ENCODE data around the gene NAT9. TPM values are rescaled to one million over a fixed set of nuclear protein-coding genes. Genes with fewer than 3 reads are reported as not detected.

Gene NAT9
- polyA plus RNA-seq, 6 donors from 2014 or later, result 9.6 to 29.0 (median 15.6) TPM

- no peak overlapping the region for H3K4me3 Mint-ChIP-seq
- peaks cover 0 to 21% of the 10 kb centered on the region in 2 donors for H3K36me3 Mint-ChIP-seq
- no peaks in the 10 kb centered on the region for H3K27me3 Mint-ChIP-seq
- DNase-seq (no peak), ATAC-seq (ENCODE audit: low read depth in 2 of 2) (no peak)
- H3K27ac Mint-ChIP-seq, result peak overlapping the region in 1 of 6 donors; percentile 89
- H3K9me3 Mint-ChIP-seq, result no peaks in the 10 kb centered on the region
- H3K4me1 Mint-ChIP-seq, result peaks cover 16 to 17% (median 16%) of the 10 kb centered on the region in 3 donors
Measured at GRCh38 chr17:74769856-74770497, 6.2 kb downstream of the NAT9 start.

- Mint-ChIP-seq H3K4me1 (peaks cover 16 to 17% (median 16%) of the 10 kb centered on the region in 3 donors), H3K27me3 (no peaks in the 10 kb centered on the region), H3K9me3 (no peaks in the 10 kb centered on the region), H3K36me3 (peaks cover 0 to 21% of the 10 kb centered on the region in 2 donors), H3K27ac (peak overlapping the region in 1 of 6 donors; percentile 82), H3K4me3 (no peak overlapping the region)
- ATAC-seq (ENCODE audit: low read depth in 2 of 2) (no peak), DNase-seq (no peak)
Measured at GRCh38 chr17:74769266-74769855, 6.8 kb downstream of the NAT9 start.

GRCh38 chr17:74768763-74769114 is 7.4 kb downstream of the NAT9 start:
- DNase-seq (no peak), ATAC-seq (ENCODE audit: low read depth in 2 of 2) (no peak)
- Mint-ChIP-seq H3K4me1 (peaks cover 15 to 17% (median 16%) of the 10 kb centered on the region in 3 donors), H3K36me3 (peaks cover 0 to 21% of the 10 kb centered on the region in 2 donors), H3K4me3 (no peak overlapping the region), H3K27ac (peak overlapping the region in 2 of 6 donors; percentile 57 to 75), H3K27me3 (no peaks in the 10 kb centered on the region), H3K9me3 (no peaks in the 10 kb centered on the region)

- DNase-seq, result no peak
- H3K9me3 Mint-ChIP-seq, result no peaks in the 10 kb centered on the region
- H3K36me3 Mint-ChIP-seq, result peaks cover 0 to 21% of the 10 kb centered on the region in 2 donors
- no peaks in the 10 kb centered on the region for H3K27me3 Mint-ChIP-seq
- peak overlapping the region in 4 of 6 donors; percentile 37 to 75 (median 50) for H3K27ac Mint-ChIP-seq
- H3K4me1 Mint-ChIP-seq, result peaks cover 12 to 17% (median 16%) of the 10 kb centered on the region in 3 donors
- no peak for ATAC-seq (ENCODE audit: low read depth in 2 of 2)
- no peak overlapping the region for H3K4me3 Mint-ChIP-seq
Measured at GRCh38 chr17:74768069-74768762, 7.9 kb downstream of the NAT9 start.

GRCh38 chr17:74767111-74767516 is 9.0 kb downstream of the NAT9 start:
- ATAC-seq (ENCODE audit: low read depth in 2 of 2) (no peak), DNase-seq (no peak)
- Mint-ChIP-seq H3K27ac (no peak overlapping the region), H3K9me3 (no peaks in the 10 kb centered on the region), H3K27me3 (no peaks in the 10 kb centered on the region), H3K4me3 (no peak overlapping the region), H3K4me1 (peaks cover 10 to 17% (median 10%) of the 10 kb centered on the region in 3 donors), H3K36me3 (peaks cover 0 to 11% of the 10 kb centered on the region in 2 donors)

DNA sequence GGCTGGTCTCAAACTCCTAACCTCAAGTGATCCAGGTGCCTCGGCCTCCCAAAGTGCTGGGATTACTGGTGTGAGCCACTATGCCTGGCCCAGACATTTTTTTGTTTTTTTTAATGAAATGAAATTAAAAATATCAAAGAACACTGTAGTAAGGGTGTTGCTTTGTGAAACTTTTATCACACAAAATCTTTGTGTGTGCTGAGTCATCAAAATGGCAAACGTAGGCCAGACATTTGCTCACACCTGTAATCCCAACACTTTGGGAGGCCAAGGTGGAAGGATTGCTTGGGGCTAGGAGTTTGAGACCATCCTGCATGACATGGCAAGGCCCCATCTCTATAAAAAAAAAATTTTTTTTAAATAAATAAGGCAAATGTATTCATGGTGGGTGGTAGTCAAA is 9.7 kb downstream of the NAT9 start:
- Mint-ChIP-seq H3K4me3 (no peak overlapping the region), H3K27ac (no peak overlapping the region), H3K27me3 (no peaks in the 10 kb centered on the region), H3K4me1 (peaks cover 10 to 17% (median 10%) of the 10 kb centered on the region in 3 donors), H3K36me3 (peaks cover 0 to 10% of the 10 kb centered on the region in 2 donors), H3K9me3 (no peaks in the 10 kb centered on the region)
- no peak for DNase-seq
- no peak for ATAC-seq (ENCODE audit: low read depth in 2 of 2)

- Mint-ChIP-seq H3K36me3 (peaks cover 0 to 10% of the 10 kb centered on the region in 2 donors), H3K4me1 (peaks cover 9 to 10% (median 9%) of the 10 kb centered on the region in 3 donors), H3K27me3 (no peaks in the 10 kb centered on the region), H3K9me3 (no peaks in the 10 kb centered on the region), H3K4me3 (no peak overlapping the region), H3K27ac (peak overlapping the region in 1 of 6 donors; percentile 26)
- ATAC-seq (ENCODE audit: low read depth in 2 of 2), result no peak
- no peak for DNase-seq
Measured at GRCh38 chr17:74764751-74765286, 11.3 kb downstream of the NAT9 start.

DNA sequence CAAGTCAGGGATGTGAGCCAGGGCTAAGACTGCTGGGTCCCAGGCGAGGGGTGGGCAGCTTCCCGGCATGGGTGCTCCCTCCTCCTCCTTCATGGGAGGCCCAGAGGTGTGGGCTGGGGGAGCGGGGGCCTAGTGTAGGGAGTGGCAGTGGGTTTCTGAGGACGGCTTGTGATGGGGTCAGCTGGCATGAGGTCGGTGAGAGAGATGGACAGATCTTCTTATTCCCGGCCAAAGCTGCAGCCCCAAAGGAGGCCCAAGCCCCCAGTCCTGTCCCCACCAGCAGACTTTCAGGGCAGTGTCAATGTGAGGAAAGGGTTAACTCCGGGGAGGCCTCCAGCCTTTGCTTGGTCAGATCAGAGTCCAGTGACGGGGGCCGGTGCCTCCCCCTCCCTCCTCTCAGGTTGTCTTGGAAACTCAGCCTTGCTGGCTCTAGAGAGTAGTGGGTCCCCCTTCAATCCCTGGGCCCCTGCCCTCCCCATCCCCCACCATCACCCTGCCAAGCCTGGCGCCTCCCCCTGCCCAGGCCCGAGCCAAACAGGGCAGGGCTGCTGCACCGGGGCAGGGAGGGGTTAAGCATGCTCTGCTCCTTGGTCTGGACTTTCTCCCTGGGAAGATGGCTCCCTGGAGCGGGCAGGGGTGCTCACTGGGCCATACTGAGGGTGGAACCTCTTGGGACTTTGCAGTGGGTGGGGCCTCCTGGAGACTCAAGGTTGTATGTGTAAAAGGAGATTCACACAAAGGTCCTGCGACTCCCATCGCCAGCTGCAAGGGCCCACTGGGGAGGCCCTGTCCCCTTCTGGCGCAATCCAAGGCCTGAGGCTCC is 12.4 kb downstream of the NAT9 start:
- ATAC-seq (ENCODE audit: low read depth in 2 of 2) (no peak), DNase-seq (no peak)
- Mint-ChIP-seq H3K4me3 (no peak overlapping the region), H3K27me3 (no peaks in the 10 kb centered on the region), H3K9me3 (no peaks in the 10 kb centered on the region), H3K4me1 (peaks cover 19 to 20% (median 20%) of the 10 kb centered on the region in 3 donors), H3K36me3 (peaks cover 0 to 6% of the 10 kb centered on the region in 2 donors), H3K27ac (no peak overlapping the region)

- Mint-ChIP-seq H3K4me3 (no peak overlapping the region), H3K4me1 (peaks cover 31 to 38% (median 37%) of the 10 kb centered on the region in 3 donors), H3K36me3 (no peaks in the 10 kb centered on the region), H3K27me3 (no peaks in the 10 kb centered on the region), H3K9me3 (no peaks in the 10 kb centered on the region), H3K27ac (no peak overlapping the region)
- ATAC-seq (ENCODE audit: low read depth in 2 of 2) (no peak), DNase-seq (no peak)
Measured at GRCh38 chr17:74761931-74762330, 14.2 kb downstream of the NAT9 start.

DNA sequence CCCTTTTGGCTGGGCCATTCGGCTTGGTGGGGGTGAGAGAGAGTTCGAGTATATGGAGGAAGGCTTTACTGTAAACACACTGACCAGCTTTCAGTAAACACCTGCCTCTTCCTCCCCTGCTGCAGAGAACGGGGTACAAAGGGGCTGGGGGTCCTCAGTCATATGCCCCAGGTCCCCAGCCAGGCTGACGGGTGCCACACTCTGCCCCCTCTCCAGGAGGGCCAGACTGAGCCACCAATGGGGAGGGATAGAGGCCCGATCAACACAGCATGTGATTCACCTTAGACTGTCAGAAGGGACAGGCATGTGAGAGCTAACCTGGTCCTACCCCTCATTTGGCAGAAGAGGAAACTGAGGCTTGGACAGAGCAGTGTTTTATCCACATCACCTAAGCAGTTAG is 14.7 kb downstream of the NAT9 start:
- H3K36me3 Mint-ChIP-seq, result no peaks in the 10 kb centered on the region
- peaks cover 30 to 42% (median 40%) of the 10 kb centered on the region in 3 donors for H3K4me1 Mint-ChIP-seq
- H3K27me3 Mint-ChIP-seq, result no peaks in the 10 kb centered on the region
- DNase-seq (no peak), ATAC-seq (ENCODE audit: low read depth in 2 of 2) (no peak)
- H3K9me3 Mint-ChIP-seq, result no peaks in the 10 kb centered on the region
- H3K4me3 Mint-ChIP-seq, result peak overlapping the region in 1 of 8 donors; percentile 44
- H3K27ac Mint-ChIP-seq, result peak overlapping the region in 1 of 6 donors; percentile 71

DNA sequence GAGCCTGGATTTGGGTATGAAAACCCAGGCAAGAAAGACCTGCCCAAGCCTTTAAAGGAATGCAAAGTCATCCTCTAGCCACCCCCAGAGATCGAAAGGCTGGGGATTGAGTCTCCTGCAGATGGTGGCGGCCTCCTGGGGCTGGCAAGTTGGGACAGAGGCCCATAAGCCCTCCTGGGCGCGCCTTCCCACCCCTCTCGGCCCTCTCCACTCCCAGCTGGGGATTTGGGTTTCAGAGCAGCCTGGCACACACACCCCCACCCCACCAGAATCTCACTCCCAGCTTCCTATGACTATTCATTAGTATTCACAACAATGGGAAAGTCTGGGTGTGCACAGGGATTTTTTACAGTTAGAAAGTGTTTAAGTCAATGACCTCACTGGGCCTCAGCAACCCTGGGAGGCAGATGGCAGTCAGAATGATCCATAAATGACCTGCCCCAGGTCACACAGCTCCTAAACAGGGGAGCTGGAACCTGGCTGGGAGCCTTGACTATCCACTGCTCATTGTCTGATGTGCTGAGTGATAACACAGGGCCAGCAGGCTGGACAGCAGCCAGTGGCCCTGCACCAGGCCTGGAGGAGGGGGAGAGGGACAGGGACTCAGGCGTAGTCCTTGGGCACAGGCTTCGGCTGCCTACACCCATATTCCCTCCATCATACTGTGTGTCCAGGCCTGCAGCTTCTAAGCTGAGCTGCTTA is 15.6 kb downstream of the NAT9 start:
- peak overlapping the region in 1 of 8 donors; percentile 3 for H3K4me3 Mint-ChIP-seq
- no peaks in the 10 kb centered on the region for H3K36me3 Mint-ChIP-seq
- peaks cover 30 to 44% (median 42%) of the 10 kb centered on the region in 3 donors for H3K4me1 Mint-ChIP-seq
- no peak overlapping the region for H3K27ac Mint-ChIP-seq
- no peak for DNase-seq
- no peaks in the 10 kb centered on the region for H3K27me3 Mint-ChIP-seq
- ATAC-seq (ENCODE audit: low read depth in 2 of 2), result no peak
- H3K9me3 Mint-ChIP-seq, result no peaks in the 10 kb centered on the region

DNA sequence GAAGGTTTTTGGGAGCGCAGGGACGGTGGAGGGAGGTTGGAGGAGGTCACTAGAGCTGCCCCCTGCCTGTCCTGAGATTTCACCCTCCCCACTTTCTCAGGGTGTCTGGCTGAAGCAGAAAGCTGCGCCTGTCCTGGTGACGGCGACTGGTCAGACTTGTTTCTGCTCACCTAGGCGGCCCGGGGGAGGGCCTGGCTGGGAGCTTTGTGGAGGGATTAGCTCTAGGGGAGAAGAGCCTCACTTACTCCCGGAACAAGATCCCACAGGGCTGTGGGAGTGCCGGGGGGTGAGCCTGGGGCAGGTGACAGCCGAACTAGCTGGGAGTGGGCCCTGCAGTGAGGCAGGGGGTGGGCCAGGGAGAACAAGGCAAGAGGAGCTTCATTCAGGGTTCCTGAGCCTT is 16.2 kb downstream of the NAT9 start:
- peak overlapping the region in 1 of 6 donors; percentile 65 for H3K27ac Mint-ChIP-seq
- no peaks in the 10 kb centered on the region for H3K36me3 Mint-ChIP-seq
- H3K27me3 Mint-ChIP-seq, result no peaks in the 10 kb centered on the region
- peaks cover 35 to 48% (median 47%) of the 10 kb centered on the region in 3 donors for H3K4me1 Mint-ChIP-seq
- no peaks in the 10 kb centered on the region for H3K9me3 Mint-ChIP-seq
- ATAC-seq (ENCODE audit: low read depth in 2 of 2) (no peak), DNase-seq (no peak)
- H3K4me3 Mint-ChIP-seq, result peak overlapping the region in 3 of 8 donors; percentile 61 to 74 (median 65)

All from naive B cell (primary cell).